ENCODE results near the gene SENP8. TPM values are rescaled to one million over a fixed set of nuclear protein-coding genes. Genes with fewer than 3 reads are reported as not detected.

SENP8 gene
- total RNA-seq, 1 donor from 2014 or later = 13.5 TPM

DNA sequence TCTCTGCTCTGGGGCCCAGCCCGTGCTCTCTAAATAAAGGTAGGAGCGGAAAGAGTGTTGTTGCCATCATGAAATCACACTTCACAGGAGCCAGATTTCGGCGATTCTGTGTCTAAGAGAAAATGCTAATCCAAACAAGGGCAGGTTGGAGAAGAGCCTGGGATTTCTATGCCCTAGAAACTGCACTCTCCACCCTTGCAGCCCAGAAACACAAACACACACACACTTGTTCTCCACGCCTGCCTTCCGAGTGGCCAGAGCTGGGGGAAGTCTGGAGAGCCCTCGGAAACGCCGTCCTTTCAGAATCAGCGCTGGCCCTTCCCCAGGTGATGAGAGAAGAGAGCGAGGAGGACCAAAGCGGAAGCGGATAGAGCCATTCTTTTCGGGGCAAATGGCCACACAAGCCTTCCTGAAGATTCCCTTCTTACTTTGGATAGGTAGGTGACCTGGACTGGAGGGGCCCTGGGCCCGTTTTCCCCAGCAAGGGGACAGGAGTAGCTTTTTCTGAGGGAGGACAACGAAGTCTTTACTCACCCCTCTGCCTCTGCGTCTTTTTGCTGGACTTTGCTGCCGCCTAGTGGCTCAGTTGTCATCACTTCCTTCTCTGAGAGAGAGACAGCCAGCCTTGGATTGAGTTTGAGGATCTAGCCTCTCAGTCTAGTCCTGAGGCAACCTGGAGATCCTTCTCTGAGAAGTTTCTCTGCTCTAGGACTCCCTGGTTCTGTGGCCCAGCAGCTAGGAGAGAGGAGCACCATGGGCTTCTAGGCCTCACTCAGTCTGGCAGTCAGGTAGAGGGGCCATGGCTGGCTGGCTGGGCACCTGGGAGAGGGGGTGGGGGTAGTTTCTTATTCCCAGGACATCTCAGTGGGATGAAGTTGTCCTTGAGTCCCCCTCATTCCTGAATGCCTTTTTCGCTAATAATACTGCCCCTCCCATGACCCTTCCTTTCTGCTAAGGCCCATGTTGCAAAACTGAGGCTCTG, 37.7 kb downstream of the SENP8 start:
- H3K36me3 Mint-ChIP-seq = no peaks in the 10 kb centered on the region
- Histone ChIP-seq H4K20me1 (ENCODE audit: low read depth) (no peaks in the 10 kb centered on the region), H3K27me3 (no peaks in the 10 kb centered on the region), H3K36me3 (no peaks in the 10 kb centered on the region), H3K4me1 (no peaks in the 10 kb centered on the region), H2AFZ (replicated peaks) (peak overlapping the region; percentile 89), H3K9ac (no peak overlapping the region), H3K79me2 (ENCODE audit: low read depth) (no peaks in the 10 kb centered on the region), H3K4me3 (no peak overlapping the region), H3F3A (ENCODE audit: low read depth) (no peaks in the 10 kb centered on the region), H3K4me2 (peak overlapping the region; percentile 49), H3K27ac (no peak overlapping the region), H3K9me3 (ENCODE audit: low read depth) (no peaks in the 10 kb centered on the region)
- H3K9me3 Mint-ChIP-seq = no peaks in the 10 kb centered on the region
- H3K4me1 Mint-ChIP-seq = peaks cover 11% of the 10 kb centered on the region
- DNase-seq (ENCODE audit: low spot score) = peak; percentile 87
- peaks cover 2% of the 10 kb centered on the region for H3K27me3 Mint-ChIP-seq (ENCODE audit: insufficient read depth, low read depth)
- peak overlapping the region; percentile 85 for H3K27ac Mint-ChIP-seq
- TF ChIP-seq CTCF (IDR thresholded peaks at IDR 0.05) = peak; percentile 92
- no peak for TF ChIP-seq EZH2phosphoT487 (IDR thresholded peaks at IDR 0.05)
- no peak for TF ChIP-seq EZH2 (IDR thresholded peaks at IDR 0.05)
- H3K4me3 Mint-ChIP-seq = peak overlapping the region; percentile 39

GRCh38 chr15:72156928-72157327, 38.7 kb downstream of the SENP8 start:
- no peak overlapping the region for H3K27ac ChIP-seq
- no peak overlapping the region for H2AFZ ChIP-seq (replicated peaks)
- H3K36me3 ChIP-seq = no peaks in the 10 kb centered on the region
- H3K9me3 ChIP-seq (ENCODE audit: low read depth) = no peaks in the 10 kb centered on the region
- no peak for DNase-seq (ENCODE audit: low spot score)
- H3K79me2 ChIP-seq (ENCODE audit: low read depth) = no peaks in the 10 kb centered on the region
- Mint-ChIP-seq H3K27ac (no peak overlapping the region), H3K36me3 (no peaks in the 10 kb centered on the region), H3K4me1 (peaks cover 19% of the 10 kb centered on the region), H3K4me3 (no peak overlapping the region), H3K9me3 (no peaks in the 10 kb centered on the region), H3K27me3 (ENCODE audit: insufficient read depth, low read depth) (peaks cover 2% of the 10 kb centered on the region)
- H3K4me3 ChIP-seq = no peak overlapping the region
- H3K27me3 ChIP-seq = no peaks in the 10 kb centered on the region
- H3K4me2 ChIP-seq = no peak overlapping the region
- H3K4me1 ChIP-seq = peaks cover 8% of the 10 kb centered on the region
- H4K20me1 ChIP-seq (ENCODE audit: low read depth) = no peaks in the 10 kb centered on the region
- H3K9ac ChIP-seq = no peak overlapping the region
- no peak for TF ChIP-seq CTCF (IDR thresholded peaks at IDR 0.05)
- no peak for TF ChIP-seq EZH2 (IDR thresholded peaks at IDR 0.05)
- no peak for TF ChIP-seq EZH2phosphoT487 (IDR thresholded peaks at IDR 0.05)
- H3F3A ChIP-seq (ENCODE audit: low read depth) = no peaks in the 10 kb centered on the region

DNA sequence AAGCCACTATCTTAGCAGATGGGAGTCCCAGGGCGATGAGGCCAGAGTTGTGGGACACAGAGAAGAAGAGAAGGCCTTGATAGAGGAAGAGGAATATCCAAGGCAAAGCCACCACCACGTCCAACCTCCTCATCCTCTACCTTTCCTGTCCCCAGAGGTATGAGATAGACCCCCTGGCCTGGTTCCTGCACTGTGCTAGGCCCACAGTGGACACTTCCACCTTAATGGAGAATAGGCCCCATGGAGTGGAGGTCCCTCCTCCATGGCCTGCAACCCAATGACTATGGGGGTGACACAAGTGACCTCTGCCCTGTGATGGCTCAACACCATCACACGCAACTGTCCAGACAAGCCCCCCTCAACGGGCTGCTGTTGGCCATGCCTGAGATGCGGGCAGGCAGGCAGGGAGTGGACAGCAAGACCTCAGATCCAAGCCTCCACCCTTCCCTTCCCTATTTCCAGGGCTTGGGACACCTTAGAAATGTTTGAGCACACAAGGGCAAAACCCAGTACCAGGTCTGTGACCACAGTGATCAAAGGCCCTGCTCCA, 42.6 kb downstream of the SENP8 start:
- peaks cover 6% of the 10 kb centered on the region for H3K27me3 Mint-ChIP-seq (ENCODE audit: insufficient read depth, low read depth)
- Histone ChIP-seq H3K36me3 (no peaks in the 10 kb centered on the region), H3K4me3 (no peak overlapping the region), H3F3A (ENCODE audit: low read depth) (no peaks in the 10 kb centered on the region), H3K27ac (no peak overlapping the region), H4K20me1 (ENCODE audit: low read depth) (no peaks in the 10 kb centered on the region), H3K4me1 (peaks cover 8% of the 10 kb centered on the region), H2AFZ (replicated peaks) (no peak overlapping the region), H3K27me3 (no peaks in the 10 kb centered on the region), H3K9me3 (ENCODE audit: low read depth) (no peaks in the 10 kb centered on the region), H3K4me2 (no peak overlapping the region), H3K79me2 (ENCODE audit: low read depth) (no peaks in the 10 kb centered on the region), H3K9ac (no peak overlapping the region)
- no peak for TF ChIP-seq CTCF (IDR thresholded peaks at IDR 0.05)
- no peak for TF ChIP-seq EZH2 (IDR thresholded peaks at IDR 0.05)
- TF ChIP-seq EZH2phosphoT487 (IDR thresholded peaks at IDR 0.05) = no peak
- no peaks in the 10 kb centered on the region for H3K36me3 Mint-ChIP-seq
- no peak for DNase-seq (ENCODE audit: low spot score)
- H3K9me3 Mint-ChIP-seq = no peaks in the 10 kb centered on the region
- H3K27ac Mint-ChIP-seq = no peak overlapping the region
- H3K4me1 Mint-ChIP-seq = peaks cover 20% of the 10 kb centered on the region
- no peak overlapping the region for H3K4me3 Mint-ChIP-seq

Measured in neural progenitor cell (in vitro differentiated cells).